Hepatocyte (in vitro differentiated cells): ENCODE measurements around the gene ZBTB38. TPM values are rescaled to one million over a fixed set of nuclear protein-coding genes. Genes with fewer than 3 reads are reported as not detected.
A peak's percentile ranks its signal among the peaks of the same experiment; 100 is the strongest.

Experiments used
- DNase-seq: peaks from one replicate; pipeline ENCODE4 v3.0.0-alpha.2; 2016; ENCODE audit warnings: low spot score
- H2AFZ ChIP-seq: fragments of 200-600 bp; sonication (generic); 2 replicates; pipeline ENCODE4 v1.6.0; 2016; ENCODE audit warnings: antibody characterized with exemption, mild to moderate bottlenecking
- H3K27ac ChIP-seq: fragments of 200-600 bp; sonication (generic); 2 replicates; pipeline ENCODE4 v1.5.1; 2016; ENCODE audit warnings: mild to moderate bottlenecking
- H3K27me3 ChIP-seq: fragments of 200-600 bp; sonication (generic); 2 replicates; pipeline ENCODE4 v1.6.1; 2016
- H3K36me3 ChIP-seq: fragments of 200-600 bp; sonication (generic); replicated peaks from 2 replicates; pipeline ENCODE4 v1.5.1; 2016; ENCODE audit warnings: low read depth; ENCODE audit not compliant: insufficient read depth
- H3K4me1 ChIP-seq: fragments of 200-600 bp; sonication (generic); 2 replicates; pipeline ENCODE4 v1.5.1; 2016; ENCODE audit warnings: mild to moderate bottlenecking, moderate library complexity; ENCODE audit not compliant: insufficient read depth
- H3K4me2 ChIP-seq: fragments of 200-600 bp; sonication (generic); 2 replicates; pipeline ENCODE4 v1.6.0; 2016
- H3K4me3 ChIP-seq: fragments of 200-600 bp; sonication (generic); 2 replicates; pipeline ENCODE4 v1.5.1; 2016; ENCODE audit warnings: mild to moderate bottlenecking
- H3K79me2 ChIP-seq: fragments of 200-600 bp; sonication (generic); 2 replicates; pipeline ENCODE4 v1.6.0; 2017; ENCODE audit warnings: mild to moderate bottlenecking
- H3K9me2 ChIP-seq: fragments of 200-600 bp; sonication (generic); replicated peaks from 2 replicates; pipeline ENCODE4 v1.6.0; 2017; ENCODE audit warnings: mild to moderate bottlenecking; ENCODE audit not compliant: insufficient read depth
- H3K9me3 ChIP-seq: fragments of 200-600 bp; sonication (generic); 2 replicates; pipeline ENCODE4 v1.5.1; 2016; ENCODE audit warnings: low read depth, mild to moderate bottlenecking
- H4K20me1 ChIP-seq: fragments of 200-600 bp; sonication (generic); 2 replicates; pipeline ENCODE4 v1.6.0; 2016; ENCODE audit warnings: mild to moderate bottlenecking; ENCODE audit not compliant: insufficient read depth, poor library complexity, severe bottlenecking
- EZH2 ChIP-seq: fragments of 200-600 bp; sonication (generic); IDR thresholded peaks from 2 replicates; pipeline ENCODE4 v1.6.1; 2016; ENCODE audit warnings: antibody characterized with exemption, mild to moderate bottlenecking, borderline replicate concordance
- EZH2phosphoT487 ChIP-seq: fragments of 200-600 bp; sonication (generic); IDR thresholded peaks from one replicate; pipeline ENCODE4 v1.6.1; 2018; ENCODE audit warnings: antibody characterized with exemption, mild to moderate bottlenecking, low read depth, moderate library complexity; ENCODE audit not compliant: unreplicated experiment, severe bottlenecking
- WGBS: methylation state at CpG from one replicate; pipeline ENCODE4 v1.1.6; 2016; ENCODE audit warnings: low lambda C conversion rate; ENCODE audit errors: missing lambda C conversion rate; 5-methylcytosine and 5-hydroxymethylcytosine counted together
- polyA plus RNA-seq: library from polyadenylated mRNA; unstranded; fragments of >200 nt; fragmentation: Nextera tagmentation; extraction: Ambion mirVana; gene quantifications from 2 replicates; pipeline ENCODE4 v1.2.1, GENCODE V29; 2016
- total RNA-seq: library from RNA; depleted of rRNA; stranded (reverse); fragments of >200 nt; gene quantifications from 2 replicates; pipeline ENCODE4 v1.2.3, GENCODE V29; 2014
- TF ChIP-seq, protein P1 (sequence below): fragments of 200-600 bp; sonication (generic); IDR thresholded peaks from 2 replicates; pipeline ENCODE4 v1.5.1; 2016; ENCODE audit warnings: antibody characterized with exemption, mild to moderate bottlenecking; ENCODE audit not compliant: poor library complexity

The ZBTB38 gene
- total and polyA plus RNA-seq, 2 experiments from 2014 or later = 31.6 to 122 TPM

DNA sequence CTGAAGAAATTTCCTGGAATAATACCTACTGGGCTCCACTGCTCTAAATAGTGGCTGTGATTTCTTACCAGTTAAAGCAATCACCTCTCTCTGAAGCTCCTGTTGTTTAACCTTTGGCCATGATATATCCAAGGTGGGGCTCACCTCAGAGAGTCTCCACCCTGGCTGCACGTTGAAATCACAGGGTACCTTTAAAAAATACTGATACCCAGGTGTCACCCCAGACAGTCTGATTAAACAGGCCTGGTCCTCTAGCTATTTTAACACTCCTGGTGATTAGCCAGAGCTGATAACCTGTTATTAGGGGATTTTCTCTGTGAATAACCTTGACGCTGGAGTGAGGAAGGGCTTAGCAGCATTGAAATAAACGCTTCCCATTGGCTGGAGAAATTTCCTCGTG is 22.3 kb upstream of the ZBTB38 start:
- Histone ChIP-seq H3K9me3 (no peaks in the 10 kb centered on the region), H3K9me2 (no peaks in the 10 kb centered on the region), H3K27ac (peak overlapping the region; percentile 79), H3K4me1 (peaks cover 19% of the 10 kb centered on the region), H3K4me3 (no peak overlapping the region), H4K20me1 (no peaks in the 10 kb centered on the region), H3K79me2 (peaks cover 16% of the 10 kb centered on the region), H2AFZ (no peak overlapping the region), H3K4me2 (peak overlapping the region; percentile 36), H3K27me3 (no peaks in the 10 kb centered on the region), H3K36me3 (no peaks in the 10 kb centered on the region)
- no peak for TF ChIP-seq EZH2
- TF ChIP-seq EZH2phosphoT487 = no peak
- TF ChIP-seq, protein P1, sequence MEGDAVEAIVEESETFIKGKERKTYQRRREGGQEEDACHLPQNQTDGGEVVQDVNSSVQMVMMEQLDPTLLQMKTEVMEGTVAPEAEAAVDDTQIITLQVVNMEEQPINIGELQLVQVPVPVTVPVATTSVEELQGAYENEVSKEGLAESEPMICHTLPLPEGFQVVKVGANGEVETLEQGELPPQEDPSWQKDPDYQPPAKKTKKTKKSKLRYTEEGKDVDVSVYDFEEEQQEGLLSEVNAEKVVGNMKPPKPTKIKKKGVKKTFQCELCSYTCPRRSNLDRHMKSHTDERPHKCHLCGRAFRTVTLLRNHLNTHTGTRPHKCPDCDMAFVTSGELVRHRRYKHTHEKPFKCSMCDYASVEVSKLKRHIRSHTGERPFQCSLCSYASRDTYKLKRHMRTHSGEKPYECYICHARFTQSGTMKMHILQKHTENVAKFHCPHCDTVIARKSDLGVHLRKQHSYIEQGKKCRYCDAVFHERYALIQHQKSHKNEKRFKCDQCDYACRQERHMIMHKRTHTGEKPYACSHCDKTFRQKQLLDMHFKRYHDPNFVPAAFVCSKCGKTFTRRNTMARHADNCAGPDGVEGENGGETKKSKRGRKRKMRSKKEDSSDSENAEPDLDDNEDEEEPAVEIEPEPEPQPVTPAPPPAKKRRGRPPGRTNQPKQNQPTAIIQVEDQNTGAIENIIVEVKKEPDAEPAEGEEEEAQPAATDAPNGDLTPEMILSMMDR = no peak
- WGBS = 50% methylated on average over 4 of the region's 4 CpGs
- no peak for DNase-seq

DNA sequence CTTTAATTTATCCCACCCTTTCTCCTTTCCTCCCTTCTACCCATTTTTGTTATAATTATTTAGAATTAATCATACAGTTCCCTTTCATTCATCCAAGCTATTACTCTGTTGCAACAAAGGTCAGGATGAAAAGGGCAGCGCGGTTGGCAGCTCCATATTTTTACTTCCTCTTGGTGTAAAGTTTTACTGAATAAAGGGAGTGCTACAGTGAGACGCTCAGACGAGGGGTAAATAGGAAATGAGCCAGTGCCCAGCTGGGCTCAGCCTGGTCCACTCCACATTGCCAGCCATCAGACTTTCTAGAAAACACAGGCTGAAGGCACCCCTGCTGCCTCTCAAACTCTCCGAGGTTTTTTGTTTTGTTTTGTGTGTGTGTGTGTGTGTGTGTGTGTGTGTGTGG is 21.9 kb upstream of the ZBTB38 start:
- Histone ChIP-seq H3K4me1 (peaks cover 19% of the 10 kb centered on the region), H3K27ac (peak overlapping the region; percentile 79), H3K9me3 (no peaks in the 10 kb centered on the region), H3K27me3 (no peaks in the 10 kb centered on the region), H4K20me1 (no peaks in the 10 kb centered on the region), H3K4me3 (no peak overlapping the region), H3K79me2 (peaks cover 15% of the 10 kb centered on the region), H3K36me3 (no peaks in the 10 kb centered on the region), H3K4me2 (no peak overlapping the region), H2AFZ (no peak overlapping the region), H3K9me2 (no peaks in the 10 kb centered on the region)
- TF ChIP-seq EZH2phosphoT487 (no peak), EZH2 (no peak)
- TF ChIP-seq, protein P1 = no peak
- no peak for DNase-seq
- WGBS = 67% methylated on average over 5 of the region's 5 CpGs

DNA sequence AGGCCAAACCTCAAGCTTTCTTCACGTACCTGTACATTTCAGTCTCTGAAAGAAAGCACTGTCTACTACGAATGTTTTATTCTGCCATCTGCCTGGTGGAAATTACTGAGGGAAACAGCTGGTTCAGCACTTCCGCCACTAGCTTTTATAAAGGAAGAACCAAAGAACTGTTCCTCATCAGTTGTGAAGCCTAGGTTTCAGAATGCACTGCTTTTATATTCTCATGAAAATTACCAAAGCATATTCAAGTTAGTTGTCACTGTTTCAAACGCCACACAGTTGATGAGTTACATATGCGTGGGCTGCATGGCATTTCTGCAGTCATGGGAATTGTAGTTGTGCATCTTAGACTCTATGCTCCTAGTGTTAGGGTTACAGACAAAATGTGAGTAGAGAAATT is 21.5 kb upstream of the ZBTB38 start:
- Histone ChIP-seq H3K4me2 (no peak overlapping the region), H3K4me3 (no peak overlapping the region), H2AFZ (no peak overlapping the region), H3K4me1 (peaks cover 19% of the 10 kb centered on the region), H3K9me2 (no peaks in the 10 kb centered on the region), H3K27ac (peak overlapping the region; percentile 79), H4K20me1 (no peaks in the 10 kb centered on the region), H3K9me3 (no peaks in the 10 kb centered on the region), H3K27me3 (no peaks in the 10 kb centered on the region), H3K79me2 (peaks cover 12% of the 10 kb centered on the region), H3K36me3 (no peaks in the 10 kb centered on the region)
- no peak for DNase-seq
- no peak for TF ChIP-seq EZH2phosphoT487
- TF ChIP-seq, protein P1 = no peak
- TF ChIP-seq EZH2 = no peak
- WGBS = 89% methylated on average over 5 of the region's 5 CpGs

DNA sequence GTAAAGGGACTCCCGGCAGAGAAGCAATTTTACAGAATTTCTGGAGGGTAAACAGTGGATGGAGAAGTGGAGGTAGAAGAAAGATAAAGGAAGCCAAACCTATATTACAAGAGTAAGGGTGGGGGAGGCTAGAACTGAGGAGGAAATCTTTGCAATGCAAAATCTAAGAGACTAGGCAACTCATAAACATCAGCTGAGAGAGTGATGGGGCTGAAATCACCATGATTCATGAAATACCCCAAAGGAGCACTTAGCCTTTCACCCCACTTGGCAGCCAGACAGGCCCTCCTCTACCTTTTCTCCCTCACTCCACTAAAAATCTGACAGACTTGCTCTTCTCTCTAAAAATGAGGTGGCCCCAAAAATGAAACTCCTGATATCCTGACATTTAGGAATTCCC is 19.5 kb upstream of the ZBTB38 start:
- H3K27me3 ChIP-seq = no peaks in the 10 kb centered on the region
- H3K4me3 ChIP-seq = no peak overlapping the region
- no peak overlapping the region for H2AFZ ChIP-seq
- no peaks in the 10 kb centered on the region for H4K20me1 ChIP-seq
- H3K27ac ChIP-seq = no peak overlapping the region
- no peaks in the 10 kb centered on the region for H3K36me3 ChIP-seq
- no peak for DNase-seq
- TF ChIP-seq EZH2phosphoT487 (no peak), EZH2 (no peak)
- TF ChIP-seq, protein P1 = no peak
- no peak overlapping the region for H3K4me2 ChIP-seq
- H3K9me2 ChIP-seq = no peaks in the 10 kb centered on the region
- H3K79me2 ChIP-seq = peaks cover 9% of the 10 kb centered on the region
- WGBS = 50% methylated on average over 1 of the region's 1 CpG
- peaks cover 19% of the 10 kb centered on the region for H3K4me1 ChIP-seq
- no peaks in the 10 kb centered on the region for H3K9me3 ChIP-seq
